Smooth muscle cell (in vitro differentiated cells): ENCODE data around the gene NINJ2. TPM values are rescaled to one million over a fixed set of nuclear protein-coding genes. Genes with fewer than 3 reads are reported as not detected.

Source experiments
- DNase-seq: peaks from one replicate; lab custom pipeline; 2025; ENCODE audit not compliant: unreplicated experiment; lab: John Stamatoyannopoulos, UW
- H2AFZ ChIP-seq: fragments of 200-600 bp; sonication (generic); 2 replicates; pipeline ENCODE4 v1.6.0; 2016; ENCODE audit warnings: antibody characterized with exemption, low read depth, mild to moderate bottlenecking
- H3F3A ChIP-seq: fragments of 200-600 bp; sonication (generic); 2 replicates; pipeline ENCODE4 v1.6.0; 2017; ENCODE audit warnings: antibody characterized with exemption, low read depth
- H3K27ac ChIP-seq: fragments of 200-600 bp; sonication (generic); 2 replicates; pipeline ENCODE4 v1.5.1; 2016; ENCODE audit warnings: low read depth, mild to moderate bottlenecking
- H3K27me3 ChIP-seq: fragments of 200-600 bp; sonication (generic); 2 replicates; pipeline ENCODE4 v1.6.1; 2016; ENCODE audit warnings: low read depth, mild to moderate bottlenecking
- H3K36me3 ChIP-seq: fragments of 200-600 bp; sonication (generic); 2 replicates; pipeline ENCODE4 v1.5.1; 2016; ENCODE audit warnings: low read depth
- H3K4me1 ChIP-seq: fragments of 200-600 bp; sonication (generic); 2 replicates; pipeline ENCODE4 v1.5.1; 2016; ENCODE audit warnings: low read depth
- H3K4me2 ChIP-seq: fragments of 200-600 bp; sonication (generic); 2 replicates; pipeline ENCODE4 v1.6.0; 2016; ENCODE audit warnings: mild to moderate bottlenecking
- H3K4me3 ChIP-seq: fragments of 200-600 bp; sonication (generic); 2 replicates; pipeline ENCODE4 v1.5.1; 2016; ENCODE audit warnings: mild to moderate bottlenecking
- H3K79me2 ChIP-seq: fragments of 200-600 bp; sonication (generic); 2 replicates; pipeline ENCODE4 v1.6.0; 2016; ENCODE audit warnings: low read depth, mild to moderate bottlenecking
- H3K9ac ChIP-seq: fragments of 200-600 bp; sonication (generic); 2 replicates; pipeline ENCODE4 v1.6.0; 2016; ENCODE audit warnings: low read depth
- H3K9me3 ChIP-seq: fragments of 200-600 bp; sonication (generic); replicated peaks from 2 replicates; pipeline ENCODE4 v1.5.1; 2016; ENCODE audit warnings: low read depth
- H4K20me1 ChIP-seq: fragments of 200-600 bp; sonication (generic); 2 replicates; pipeline ENCODE4 v1.6.0; 2016; ENCODE audit warnings: low read depth
- WGBS: methylation state at CpG from one replicate; pipeline ENCODE4 v1.1.7; 2016; ENCODE audit warnings: low lambda C conversion rate; 5-methylcytosine and 5-hydroxymethylcytosine counted together
- polyA plus RNA-seq: library from polyadenylated mRNA; unstranded; fragments of >200 nt; fragmentation: Nextera tagmentation; extraction: Ambion mirVana; gene quantifications from 2 replicates; pipeline ENCODE4 v1.2.1, GENCODE V29; 2016
- total RNA-seq: library from RNA; depleted of rRNA; stranded (reverse); fragments of >200 nt; gene quantifications from 2 replicates; pipeline ENCODE4 v1.2.3, GENCODE V29; 2014
- TF ChIP-seq, protein P1 (sequence below): fragments of 200-600 bp; sonication (generic); IDR thresholded peaks from 2 replicates; pipeline ENCODE4 v1.5.1; 2017; ENCODE audit warnings: borderline replicate concordance, mild to moderate bottlenecking, antibody characterized with exemption; ENCODE audit not compliant: insufficient read depth, poor library complexity, severe bottlenecking

The NINJ2 gene
- total and polyA plus RNA-seq, 2 experiments from 2014 or later: 4.2 to 12.1 TPM

DNA sequence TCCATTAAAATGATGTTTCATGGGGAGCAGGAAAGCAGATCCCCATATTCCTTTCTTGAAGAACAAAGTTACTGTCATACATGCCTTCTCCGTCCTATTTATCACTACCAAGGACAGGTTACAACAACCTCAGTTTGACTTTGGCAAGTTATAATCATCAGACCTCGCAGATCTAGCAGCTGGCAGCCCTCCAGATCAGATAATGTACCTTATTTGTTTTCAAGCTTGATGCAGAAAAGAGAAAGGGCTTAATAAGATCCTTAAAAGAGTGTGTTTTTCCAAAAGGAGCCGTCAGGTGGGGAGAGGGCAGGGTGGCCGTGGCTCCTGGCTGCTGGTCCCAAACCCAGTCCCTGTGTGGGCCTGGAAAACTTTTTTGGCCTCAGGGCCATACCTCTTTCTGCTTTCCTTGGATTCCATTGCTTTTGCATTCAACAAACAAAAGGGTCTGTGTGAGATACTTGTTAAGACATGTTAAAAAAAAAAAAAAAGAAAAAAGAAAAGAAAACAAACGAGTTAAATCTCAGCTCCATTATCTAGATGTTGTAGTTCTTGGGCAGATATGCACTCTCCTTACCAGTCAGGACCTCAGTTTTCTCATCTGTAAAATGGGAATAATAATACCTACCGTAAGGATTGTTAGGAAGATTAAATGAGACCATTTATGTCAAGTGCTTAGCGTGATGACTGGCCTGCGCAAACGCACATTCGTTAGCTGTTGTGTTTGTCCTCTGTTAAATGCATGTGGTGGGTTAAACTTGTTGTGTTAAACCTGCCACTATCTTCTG, 138.9 kb downstream of the NINJ2 start:
- H4K20me1 ChIP-seq: no peaks in the 10 kb centered on the region
- H3K4me2 ChIP-seq: no peak overlapping the region
- H3K4me1 ChIP-seq: no peaks in the 10 kb centered on the region
- no peak overlapping the region for H3K9ac ChIP-seq
- WGBS: 82% methylated on average over 10 of the region's 10 CpGs
- H3K79me2 ChIP-seq: no peaks in the 10 kb centered on the region
- H3F3A ChIP-seq: no peaks in the 10 kb centered on the region
- no peak overlapping the region for H3K27ac ChIP-seq
- H3K9me3 ChIP-seq: no peaks in the 10 kb centered on the region
- H2AFZ ChIP-seq: no peak overlapping the region
- H3K27me3 ChIP-seq: no peaks in the 10 kb centered on the region
- no peaks in the 10 kb centered on the region for H3K36me3 ChIP-seq
- H3K4me3 ChIP-seq: no peak overlapping the region
- no peak for DNase-seq
- TF ChIP-seq, protein P1, sequence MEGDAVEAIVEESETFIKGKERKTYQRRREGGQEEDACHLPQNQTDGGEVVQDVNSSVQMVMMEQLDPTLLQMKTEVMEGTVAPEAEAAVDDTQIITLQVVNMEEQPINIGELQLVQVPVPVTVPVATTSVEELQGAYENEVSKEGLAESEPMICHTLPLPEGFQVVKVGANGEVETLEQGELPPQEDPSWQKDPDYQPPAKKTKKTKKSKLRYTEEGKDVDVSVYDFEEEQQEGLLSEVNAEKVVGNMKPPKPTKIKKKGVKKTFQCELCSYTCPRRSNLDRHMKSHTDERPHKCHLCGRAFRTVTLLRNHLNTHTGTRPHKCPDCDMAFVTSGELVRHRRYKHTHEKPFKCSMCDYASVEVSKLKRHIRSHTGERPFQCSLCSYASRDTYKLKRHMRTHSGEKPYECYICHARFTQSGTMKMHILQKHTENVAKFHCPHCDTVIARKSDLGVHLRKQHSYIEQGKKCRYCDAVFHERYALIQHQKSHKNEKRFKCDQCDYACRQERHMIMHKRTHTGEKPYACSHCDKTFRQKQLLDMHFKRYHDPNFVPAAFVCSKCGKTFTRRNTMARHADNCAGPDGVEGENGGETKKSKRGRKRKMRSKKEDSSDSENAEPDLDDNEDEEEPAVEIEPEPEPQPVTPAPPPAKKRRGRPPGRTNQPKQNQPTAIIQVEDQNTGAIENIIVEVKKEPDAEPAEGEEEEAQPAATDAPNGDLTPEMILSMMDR: no peak

DNA sequence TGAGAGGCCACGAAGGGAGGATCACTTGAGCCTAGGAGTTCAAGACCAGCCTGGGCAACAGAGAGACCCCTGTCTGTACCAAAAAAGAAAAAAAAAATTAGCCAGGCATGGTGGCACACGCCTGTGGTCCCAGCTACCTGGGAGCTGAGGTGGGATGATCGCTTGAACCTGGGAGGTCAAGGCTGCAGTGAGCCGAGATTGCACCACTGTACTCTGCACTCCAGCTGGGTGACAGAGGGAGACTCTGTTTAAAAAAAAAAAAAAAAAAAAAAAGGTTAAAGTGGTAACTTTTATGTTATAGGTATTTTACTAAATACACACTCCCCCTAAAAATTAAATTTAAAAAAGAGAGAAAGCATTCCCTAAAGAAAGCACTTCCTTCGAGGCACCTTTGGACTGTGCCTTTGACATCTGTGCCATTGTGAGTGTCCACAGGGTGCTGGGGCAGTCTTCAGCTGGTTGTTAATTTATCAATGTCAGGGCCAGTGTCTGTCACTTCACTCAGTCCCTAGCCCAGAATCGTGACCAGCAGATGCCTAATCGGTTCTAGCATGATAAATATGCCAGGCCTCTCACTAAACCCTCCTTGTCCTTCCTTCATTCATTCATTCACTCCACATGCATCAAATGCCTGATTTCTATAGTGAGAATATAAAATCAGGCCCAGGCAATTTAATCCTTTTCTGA, 140.4 kb downstream of the NINJ2 start:
- Histone ChIP-seq H3K4me1 (no peaks in the 10 kb centered on the region), H3K9ac (no peak overlapping the region), H3K9me3 (no peaks in the 10 kb centered on the region), H3F3A (no peaks in the 10 kb centered on the region), H3K4me3 (no peak overlapping the region), H3K36me3 (no peaks in the 10 kb centered on the region), H4K20me1 (no peaks in the 10 kb centered on the region), H2AFZ (no peak overlapping the region), H3K4me2 (no peak overlapping the region), H3K27me3 (peaks cover 4% of the 10 kb centered on the region), H3K27ac (no peak overlapping the region), H3K79me2 (no peaks in the 10 kb centered on the region)
- TF ChIP-seq, protein P1: no peak
- 78% methylated on average over 7 of the region's 7 CpGs for WGBS
- DNase-seq: no peak

DNA sequence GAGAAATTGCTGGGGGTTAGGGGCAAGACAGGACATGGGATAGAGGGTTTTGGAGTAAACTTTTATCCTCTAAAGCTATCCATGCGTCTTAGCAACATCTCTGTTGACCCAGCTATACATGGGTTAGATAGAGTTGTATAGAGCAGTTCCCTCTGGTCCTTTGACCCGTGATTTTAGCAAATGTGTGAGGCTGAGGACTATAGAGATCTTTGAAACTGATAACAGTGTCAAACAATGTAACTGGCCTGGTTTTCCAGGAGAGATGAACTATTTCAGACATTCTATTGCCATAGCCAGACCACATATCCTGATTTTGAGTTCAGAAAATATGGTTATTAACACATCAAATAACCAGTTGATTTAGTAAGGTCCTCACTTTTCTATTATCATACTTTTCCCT, 143.1 kb downstream of the NINJ2 start:
- Histone ChIP-seq H3K27ac (no peak overlapping the region), H3K36me3 (no peaks in the 10 kb centered on the region), H3K4me1 (no peaks in the 10 kb centered on the region), H3F3A (no peaks in the 10 kb centered on the region), H3K9me3 (no peaks in the 10 kb centered on the region), H3K4me3 (no peak overlapping the region), H2AFZ (no peak overlapping the region), H4K20me1 (no peaks in the 10 kb centered on the region), H3K79me2 (no peaks in the 10 kb centered on the region), H3K9ac (no peak overlapping the region), H3K4me2 (no peak overlapping the region), H3K27me3 (peaks cover 4% of the 10 kb centered on the region)
- DNase-seq: no peak
- TF ChIP-seq, protein P1: no peak
- WGBS: 79% methylated on average over 2 of the region's 2 CpGs

DNA sequence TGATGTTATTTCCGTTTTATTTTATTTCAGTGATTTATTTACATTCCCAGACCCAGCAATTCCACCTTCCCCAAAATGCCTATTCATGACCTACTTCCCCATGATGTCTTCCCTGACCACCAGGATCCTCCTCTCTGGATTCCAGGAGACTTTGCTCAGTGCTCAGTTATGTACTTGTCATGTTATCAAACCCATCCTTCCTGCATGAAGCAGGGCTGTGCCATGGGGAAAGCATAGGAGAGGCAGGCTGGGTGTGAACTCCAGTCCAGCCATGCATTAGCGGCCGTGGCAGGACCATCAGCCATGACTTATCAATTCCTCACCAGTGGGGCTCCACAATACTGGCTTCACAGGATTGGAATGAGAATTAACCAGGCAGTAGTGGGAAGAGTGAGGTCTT, 145.7 kb downstream of the NINJ2 start:
- no peak for DNase-seq
- H3K36me3 ChIP-seq: no peaks in the 10 kb centered on the region
- no peak overlapping the region for H2AFZ ChIP-seq
- peaks cover 4% of the 10 kb centered on the region for H3K27me3 ChIP-seq
- TF ChIP-seq, protein P1: no peak
- H4K20me1 ChIP-seq: no peaks in the 10 kb centered on the region
- H3K79me2 ChIP-seq: no peaks in the 10 kb centered on the region
- no peaks in the 10 kb centered on the region for H3K4me1 ChIP-seq
- H3K4me2 ChIP-seq: no peak overlapping the region
- H3K9me3 ChIP-seq: no peaks in the 10 kb centered on the region
- no peak overlapping the region for H3K9ac ChIP-seq
- H3K4me3 ChIP-seq: no peak overlapping the region
- H3F3A ChIP-seq: no peaks in the 10 kb centered on the region
- no peak overlapping the region for H3K27ac ChIP-seq
- WGBS: 78% methylated on average over 3 of the region's 3 CpGs
